ENCODE results near the gene ADD3. TPM values are rescaled to one million over a fixed set of nuclear protein-coding genes. Genes with fewer than 3 reads are reported as not detected.
"Not testable (repeated sequence)": the region's sequence is repeated elsewhere in the genome, so short reads cannot be mapped to it uniquely, and the experiment has no call there.

Gene ADD3
- total and polyA plus RNA-seq, 2 experiments from 2014 or later = 83.2 to 216 TPM

GRCh38 chr10:109982812-109983211 lies 25.0 kb upstream of the ADD3 start:
- Histone ChIP-seq H3K9me2 (replicated peaks; ENCODE audit: insufficient read depth) (no peaks in the 10 kb centered on the region), H2AFZ (no peak overlapping the region), H3K27ac (peak overlapping the region; percentile 1), H3K27me3 (no peaks in the 10 kb centered on the region), H3K4me1 (ENCODE audit: insufficient read depth) (peaks cover 27% of the 10 kb centered on the region), H3K9me3 (ENCODE audit: low read depth) (no peaks in the 10 kb centered on the region), H3K4me3 (no peak overlapping the region), H3K79me2 (no peaks in the 10 kb centered on the region), H3K36me3 (replicated peaks; ENCODE audit: insufficient read depth, low read depth) (no peaks in the 10 kb centered on the region), H4K20me1 (ENCODE audit: insufficient read depth, poor library complexity, severe bottlenecking) (no peaks in the 10 kb centered on the region), H3K4me2 (no peak overlapping the region)
- no peak for DNase-seq (ENCODE audit: low spot score)
- 97% methylated on average over 1 of the region's 1 CpG for WGBS (ENCODE audit: low lambda C conversion rate, missing lambda C conversion rate)
- TF ChIP-seq EZH2phosphoT487 (IDR thresholded peaks at IDR 0.05; ENCODE audit: low read depth, severe bottlenecking, unreplicated experiment) = no peak
- no peak for TF ChIP-seq EZH2 (IDR thresholded peaks at IDR 0.05; ENCODE audit: borderline replicate concordance)
- TF ChIP-seq CTCF (IDR thresholded peaks at IDR 0.05; ENCODE audit: poor library complexity) = no peak

GRCh38 chr10:109984013-109984412 lies 23.8 kb upstream of the ADD3 start:
- no peaks in the 10 kb centered on the region for H3K9me3 ChIP-seq (ENCODE audit: low read depth)
- no peaks in the 10 kb centered on the region for H3K79me2 ChIP-seq
- 90% methylated on average over 2 of the region's 2 CpGs for WGBS (ENCODE audit: low lambda C conversion rate, missing lambda C conversion rate)
- no peak overlapping the region for H3K4me2 ChIP-seq
- no peaks in the 10 kb centered on the region for H3K9me2 ChIP-seq (replicated peaks; ENCODE audit: insufficient read depth)
- no peak overlapping the region for H3K4me3 ChIP-seq
- H3K36me3 ChIP-seq (replicated peaks; ENCODE audit: insufficient read depth, low read depth) = no peaks in the 10 kb centered on the region
- H2AFZ ChIP-seq = no peak overlapping the region
- H3K27ac ChIP-seq = no peak overlapping the region
- H4K20me1 ChIP-seq (ENCODE audit: insufficient read depth, poor library complexity, severe bottlenecking) = no peaks in the 10 kb centered on the region
- H3K4me1 ChIP-seq (ENCODE audit: insufficient read depth) = peaks cover 18% of the 10 kb centered on the region
- no peak for TF ChIP-seq CTCF (IDR thresholded peaks at IDR 0.05; ENCODE audit: poor library complexity)
- TF ChIP-seq EZH2phosphoT487 (IDR thresholded peaks at IDR 0.05; ENCODE audit: low read depth, severe bottlenecking, unreplicated experiment) = no peak
- TF ChIP-seq EZH2 (IDR thresholded peaks at IDR 0.05; ENCODE audit: borderline replicate concordance) = no peak
- no peaks in the 10 kb centered on the region for H3K27me3 ChIP-seq
- no peak for DNase-seq (ENCODE audit: low spot score)

- Histone ChIP-seq H3K27ac (peak overlapping the region; percentile 72), H3K4me2 (peak overlapping the region; percentile 12), H3K4me1 (ENCODE audit: insufficient read depth) (peaks cover 18% of the 10 kb centered on the region)
- H4K20me1 ChIP-seq (ENCODE audit: insufficient read depth, poor library complexity, severe bottlenecking); H3K4me3 ChIP-seq; DNase-seq (ENCODE audit: low spot score); H2AFZ ChIP-seq; H3K27me3 ChIP-seq; H3K9me3 ChIP-seq (ENCODE audit: low read depth); H3K36me3 ChIP-seq (replicated peaks; ENCODE audit: insufficient read depth, low read depth); H3K79me2 ChIP-seq; H3K9me2 ChIP-seq (replicated peaks; ENCODE audit: insufficient read depth): not testable (repeated sequence)
- WGBS (ENCODE audit: low lambda C conversion rate, missing lambda C conversion rate) = 36% methylated on average over 3 of the region's 3 CpGs
These were observed 22.0 kb upstream of the ADD3 start for GRCh38 chr10:109985768-109986167.

GRCh38 chr10:109987452-109988211 lies 20.2 kb upstream of the ADD3 start:
- peaks cover 14% of the 10 kb centered on the region for H3K4me1 ChIP-seq (ENCODE audit: insufficient read depth)
- TF ChIP-seq EZH2 (IDR thresholded peaks at IDR 0.05; ENCODE audit: borderline replicate concordance) (no peak), EZH2phosphoT487 (IDR thresholded peaks at IDR 0.05; ENCODE audit: low read depth, severe bottlenecking, unreplicated experiment) (no peak), CTCF (IDR thresholded peaks at IDR 0.05; ENCODE audit: poor library complexity) (no peak)
- peak overlapping the region; percentile 27 for H3K27ac ChIP-seq
- H3K4me2 ChIP-seq = no peak overlapping the region
- no peaks in the 10 kb centered on the region for H3K36me3 ChIP-seq (replicated peaks; ENCODE audit: insufficient read depth, low read depth)
- no peaks in the 10 kb centered on the region for H3K27me3 ChIP-seq
- no peaks in the 10 kb centered on the region for H3K9me2 ChIP-seq (replicated peaks; ENCODE audit: insufficient read depth)
- H3K9me3 ChIP-seq (ENCODE audit: low read depth) = no peaks in the 10 kb centered on the region
- peak; percentile 26 for DNase-seq (ENCODE audit: low spot score)
- no peaks in the 10 kb centered on the region for H4K20me1 ChIP-seq (ENCODE audit: insufficient read depth, poor library complexity, severe bottlenecking)
- H3K79me2 ChIP-seq = no peaks in the 10 kb centered on the region
- WGBS (ENCODE audit: low lambda C conversion rate, missing lambda C conversion rate) = 82% methylated on average over 3 of the region's 3 CpGs
- no peak overlapping the region for H3K4me3 ChIP-seq
- H2AFZ ChIP-seq = no peak overlapping the region

All from hepatocyte (in vitro differentiated cells).